ENCODE results near the gene HSD3B1.
"Not testable (repeated sequence)": the region's sequence is repeated elsewhere in the genome, so short reads cannot be mapped to it uniquely, and the experiment has no call there.

HSD3B1 gene

DNA sequence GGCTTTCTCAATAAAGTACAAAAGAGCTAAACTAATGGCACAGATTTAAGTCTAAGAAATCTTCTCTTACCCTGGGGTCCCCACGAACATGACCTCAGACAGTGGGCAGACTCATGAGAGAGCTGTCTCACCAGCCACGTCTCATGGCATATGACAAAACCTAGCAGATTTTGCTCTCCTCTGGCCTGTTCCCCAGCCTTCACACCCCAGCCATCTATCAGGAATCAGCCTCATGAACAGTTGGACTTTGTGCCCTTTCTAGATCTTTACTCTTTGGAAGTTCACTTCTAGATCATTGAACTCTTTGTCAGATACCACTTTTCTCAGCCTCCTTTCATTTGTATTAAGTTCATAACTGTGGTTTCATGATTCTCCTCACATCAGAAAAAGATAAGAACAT lies 14.2 kb upstream of the HSD3B1 start:
- no peak for DNase-seq

DNA sequence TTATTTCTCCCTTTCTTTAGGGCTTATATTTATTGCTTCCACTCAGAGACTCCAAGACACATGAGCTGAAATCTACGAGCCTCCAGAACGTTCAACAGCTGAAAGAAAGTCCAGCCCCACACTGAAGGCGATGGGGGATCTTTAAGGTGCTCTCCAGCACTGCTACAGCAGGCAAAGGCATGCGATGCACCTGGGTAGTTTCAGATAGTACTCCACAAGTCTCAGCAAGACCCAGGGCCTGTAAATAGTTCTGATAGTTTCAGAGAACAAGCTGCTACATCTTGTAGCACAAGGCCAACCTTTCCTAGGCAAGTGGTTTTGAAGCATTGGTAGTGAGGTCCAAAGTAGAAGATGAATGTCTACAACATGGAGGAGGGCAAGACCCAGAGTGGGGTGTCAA lies 2.2 kb upstream of the HSD3B1 start:
- no peak for DNase-seq

DNA sequence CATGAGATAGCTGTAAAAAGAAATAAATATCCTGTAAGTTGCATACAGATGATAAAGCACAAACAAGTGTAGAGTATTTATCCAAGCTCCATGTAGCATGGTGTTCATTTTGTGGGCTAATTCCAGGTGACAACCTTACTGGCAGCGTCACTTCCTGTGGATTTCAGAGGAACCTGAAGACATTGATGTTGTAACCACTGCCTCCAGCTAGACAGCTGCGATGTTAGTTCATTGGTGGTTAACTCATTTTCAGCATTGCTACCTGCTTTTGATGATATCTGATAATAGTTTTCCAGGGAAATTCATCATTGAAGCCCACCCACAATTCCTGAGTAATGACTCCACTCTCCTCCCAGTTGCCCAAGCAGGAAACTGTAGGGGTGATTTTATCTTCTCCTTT lies 3.0 kb downstream of the HSD3B1 start:
- no peak for DNase-seq

DNA sequence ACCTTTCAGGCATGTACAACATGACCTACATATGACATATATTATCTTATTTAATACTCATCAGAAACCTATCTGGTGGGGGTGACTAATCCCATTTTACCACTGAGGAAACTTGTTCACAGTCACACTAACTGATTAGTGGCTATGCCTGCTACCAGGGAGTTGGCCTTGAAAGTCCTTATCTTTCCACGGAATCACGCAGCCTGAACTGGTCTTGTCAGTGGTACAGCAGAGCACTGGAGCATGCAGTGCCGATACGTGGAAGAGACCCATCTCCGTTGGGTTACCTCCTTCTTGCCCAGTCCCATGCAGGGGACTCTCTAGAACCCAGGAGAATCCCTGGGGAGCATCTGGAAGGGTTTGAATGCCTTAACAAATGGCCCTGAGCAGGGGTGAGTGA lies 8.2 kb downstream of the HSD3B1 start:
- DNase-seq, result no peak

DNA sequence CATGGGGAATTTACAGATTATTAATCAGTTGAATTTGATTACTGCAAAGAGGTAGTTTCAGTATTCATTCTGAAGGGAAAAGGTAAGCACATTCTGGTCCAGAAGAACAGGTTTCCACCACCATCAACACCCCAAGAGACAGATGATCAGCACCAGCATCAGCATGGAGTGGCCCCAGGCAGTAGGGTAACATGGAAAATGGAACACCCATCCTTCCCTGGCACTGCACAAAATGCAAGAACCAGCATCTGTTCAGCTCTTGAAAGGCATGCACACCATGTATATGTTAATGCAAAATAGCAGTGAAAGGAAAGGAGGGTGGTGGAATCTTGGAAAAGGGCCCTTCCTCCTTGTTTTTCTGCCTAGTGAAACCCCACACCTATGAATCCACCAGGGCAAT lies 9.2 kb downstream of the HSD3B1 start:
- DNase-seq, result no peak

DNA sequence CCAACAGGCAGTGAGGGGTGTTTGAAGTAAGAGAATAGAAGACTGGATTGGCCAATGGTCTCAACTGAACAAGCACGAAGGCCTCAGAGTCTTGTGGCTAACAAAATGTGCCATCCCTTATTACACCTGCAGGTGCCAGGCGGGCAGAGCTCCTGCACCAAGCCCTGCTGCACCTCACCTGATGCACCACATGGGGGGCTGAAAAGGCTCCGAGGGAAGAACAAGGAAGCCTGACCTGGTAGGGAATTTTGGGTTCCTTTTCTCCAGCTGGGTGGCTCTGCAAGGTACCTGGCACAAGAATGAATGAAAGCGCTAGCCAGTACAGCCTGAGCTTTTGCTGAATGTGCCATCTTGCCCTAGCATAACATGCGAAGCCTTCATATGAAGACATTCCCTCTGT lies 9.7 kb downstream of the HSD3B1 start:
- DNase-seq, result no peak

DNA sequence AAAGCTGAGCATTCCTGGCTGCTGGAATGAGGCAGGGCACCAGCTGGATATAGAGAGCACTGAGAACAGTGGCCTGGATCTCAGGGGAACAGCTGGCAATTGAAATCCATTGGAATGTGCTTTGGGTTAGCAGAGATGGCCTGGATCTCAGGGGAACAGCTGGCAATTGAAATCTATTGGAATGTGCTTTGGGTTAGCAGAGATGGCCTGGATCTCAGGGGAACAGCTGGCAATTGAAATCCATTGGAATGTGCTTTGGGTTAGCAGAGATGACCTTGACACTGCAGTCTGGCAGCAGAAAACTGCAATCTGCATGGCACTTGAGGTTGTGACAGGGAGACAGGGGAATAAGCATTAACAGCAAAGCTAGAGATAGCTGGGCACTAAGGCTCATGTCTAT lies 10.7 kb downstream of the HSD3B1 start:
- DNase-seq, result not testable (repeated sequence)

DNA sequence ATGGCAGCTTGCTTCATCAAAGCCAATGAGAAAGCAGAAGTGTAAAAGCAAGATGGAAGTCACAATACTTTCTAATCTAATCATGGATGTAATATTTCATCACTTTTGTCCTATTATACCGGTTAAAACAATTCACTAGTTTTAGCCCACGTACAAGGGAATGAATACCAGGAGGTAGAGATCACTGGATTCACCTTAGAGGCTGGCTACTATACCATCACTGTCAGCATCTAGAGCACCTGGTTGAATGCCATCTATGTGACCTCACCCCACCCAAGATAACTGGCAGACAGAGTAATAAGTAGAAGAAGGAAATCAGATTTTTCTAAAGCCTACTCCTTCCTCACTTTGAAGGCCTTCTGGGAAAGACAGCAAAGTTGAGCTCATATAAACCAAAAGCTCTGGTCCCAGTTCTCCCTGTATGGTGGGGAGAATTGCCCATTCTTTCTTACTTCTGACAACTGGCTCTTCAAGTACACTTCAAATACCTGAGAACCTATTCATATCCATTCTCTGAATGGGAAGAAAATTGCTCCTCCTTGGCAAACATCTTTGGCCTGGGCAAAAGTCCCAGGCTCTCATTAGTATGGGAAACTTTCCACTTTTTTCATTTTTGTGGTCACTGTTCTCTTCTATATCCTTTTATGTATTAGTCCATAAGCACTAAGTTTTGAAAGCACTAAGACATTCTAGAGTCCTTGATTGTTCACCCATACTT lies 24.8 kb downstream of the HSD3B1 start:
- DNase-seq, result no peak

DNA sequence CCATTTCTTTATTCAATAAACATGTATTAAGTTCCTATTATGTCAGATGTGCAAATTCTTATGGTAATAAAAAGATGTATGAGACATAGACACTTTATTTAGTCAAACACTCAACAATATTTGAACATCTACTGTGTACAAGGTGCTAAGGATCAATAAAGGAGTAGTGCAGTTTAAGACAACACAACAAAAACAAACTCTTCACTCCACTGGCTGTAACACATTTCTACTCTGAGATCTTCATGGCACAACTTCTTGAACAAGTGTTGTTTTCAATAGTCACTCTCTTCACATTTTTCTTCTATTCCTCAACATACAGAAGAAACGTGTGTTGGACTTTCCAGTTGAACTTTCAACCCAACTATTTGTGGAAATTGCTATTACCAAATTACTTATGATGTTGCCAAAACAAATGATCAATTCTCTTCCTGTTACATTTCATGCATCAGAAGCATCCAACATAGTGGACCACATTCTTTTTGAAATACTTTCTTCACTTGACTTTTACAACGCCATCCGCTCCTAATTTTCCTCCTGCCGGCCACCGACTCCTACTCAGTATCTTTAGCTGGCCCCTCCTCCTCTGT lies 25.4 kb downstream of the HSD3B1 start:
- DNase-seq, result no peak

DNA sequence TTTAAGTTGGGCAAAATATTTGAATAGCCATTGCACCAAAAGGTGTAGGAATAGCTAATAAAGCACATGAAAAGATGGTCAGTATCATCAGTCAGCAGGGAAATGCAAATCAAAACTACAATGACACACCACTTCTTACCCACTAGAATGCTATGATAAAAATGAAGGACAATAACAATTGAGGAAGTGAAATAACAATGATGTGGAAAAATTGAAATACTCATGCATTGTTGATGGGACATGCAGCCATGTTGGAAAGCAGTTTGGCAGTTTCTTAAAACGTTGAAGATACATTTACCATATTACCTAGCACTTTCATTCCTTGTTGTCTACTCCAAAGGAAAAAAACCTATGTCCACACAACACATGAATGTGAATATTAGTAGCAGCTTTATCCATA lies 28.4 kb downstream of the HSD3B1 start:
- no peak for DNase-seq

DNA sequence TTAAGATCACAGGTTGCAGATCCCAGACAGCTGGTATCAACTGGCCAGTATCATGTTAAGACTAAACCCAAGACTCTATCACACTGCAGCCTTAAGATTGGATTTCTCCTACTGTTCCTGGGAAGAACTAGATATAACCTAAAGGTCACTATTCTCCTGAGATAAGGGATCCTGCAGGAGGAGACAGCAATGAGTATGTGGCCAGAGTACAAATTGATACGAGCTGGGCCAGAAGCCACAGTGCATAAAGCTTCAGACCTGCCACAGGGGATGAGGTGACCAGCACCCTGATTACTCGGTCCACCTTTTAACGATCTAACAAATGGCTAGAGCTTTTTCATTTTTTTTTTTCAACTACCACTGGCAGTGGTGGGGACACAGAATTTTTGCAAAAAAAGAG lies 31.0 kb downstream of the HSD3B1 start:
- no peak for DNase-seq

DNA sequence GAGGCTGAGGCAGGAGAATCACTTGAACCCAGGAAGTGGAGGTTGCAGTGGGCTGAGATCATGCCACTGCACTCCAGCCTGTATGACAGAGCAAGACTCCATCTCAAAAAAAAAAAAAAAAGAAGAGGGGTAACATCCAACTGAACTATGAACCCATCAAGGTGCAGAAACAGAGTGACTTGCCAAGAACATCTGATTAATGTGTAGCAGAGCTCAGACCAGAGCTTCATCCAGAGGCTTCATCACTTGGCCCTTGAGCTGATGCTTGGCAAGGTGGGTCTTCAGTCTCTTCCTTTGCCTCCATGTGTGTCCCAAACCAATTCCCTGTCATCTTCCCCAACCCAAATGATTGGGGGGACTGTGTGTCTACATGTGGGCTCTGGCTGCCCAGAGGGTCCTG lies 32.6 kb downstream of the HSD3B1 start:
- no peak for DNase-seq

DNA sequence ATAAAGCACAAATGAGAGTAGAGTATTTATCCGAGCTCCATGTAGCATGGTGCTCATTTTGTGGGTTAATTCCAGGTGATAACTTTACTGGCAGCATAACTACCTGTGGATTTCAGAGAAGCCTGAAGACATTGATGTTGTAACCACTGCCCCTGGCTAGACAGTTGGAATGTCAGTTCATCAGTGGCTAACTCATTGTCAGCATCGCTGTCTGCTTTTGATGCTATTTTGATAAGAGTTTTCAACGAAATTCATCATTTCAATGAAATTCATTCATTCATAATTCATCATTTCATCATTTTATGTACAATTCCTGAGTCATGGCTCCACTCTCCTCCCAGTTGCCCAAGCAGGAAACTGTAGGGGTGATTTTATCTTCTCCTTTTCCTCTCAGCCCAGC lies 34.4 kb downstream of the HSD3B1 start:
- DNase-seq, result no peak

DNA sequence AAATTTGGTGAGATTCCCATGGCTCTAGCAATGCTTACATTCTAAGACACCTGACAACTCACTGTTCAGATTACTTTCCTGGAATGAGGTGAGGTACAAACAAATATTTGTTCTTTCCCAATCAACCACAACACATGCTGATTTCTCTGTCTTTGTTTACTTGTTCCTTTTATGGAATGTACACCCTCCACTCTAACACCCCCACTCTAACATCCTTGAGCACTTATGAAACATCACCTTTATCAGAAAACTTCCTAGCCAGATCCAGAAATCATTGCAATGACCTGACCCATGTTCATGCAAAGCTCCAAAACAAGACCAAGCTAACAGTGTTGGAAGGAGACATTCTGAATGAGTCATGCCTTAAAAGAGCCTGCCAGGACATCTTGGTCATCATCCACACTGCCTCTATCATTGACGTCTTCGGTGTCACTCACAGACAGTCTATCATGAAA lies 35.5 kb downstream of the HSD3B1 start:
- no peak for DNase-seq

DNA sequence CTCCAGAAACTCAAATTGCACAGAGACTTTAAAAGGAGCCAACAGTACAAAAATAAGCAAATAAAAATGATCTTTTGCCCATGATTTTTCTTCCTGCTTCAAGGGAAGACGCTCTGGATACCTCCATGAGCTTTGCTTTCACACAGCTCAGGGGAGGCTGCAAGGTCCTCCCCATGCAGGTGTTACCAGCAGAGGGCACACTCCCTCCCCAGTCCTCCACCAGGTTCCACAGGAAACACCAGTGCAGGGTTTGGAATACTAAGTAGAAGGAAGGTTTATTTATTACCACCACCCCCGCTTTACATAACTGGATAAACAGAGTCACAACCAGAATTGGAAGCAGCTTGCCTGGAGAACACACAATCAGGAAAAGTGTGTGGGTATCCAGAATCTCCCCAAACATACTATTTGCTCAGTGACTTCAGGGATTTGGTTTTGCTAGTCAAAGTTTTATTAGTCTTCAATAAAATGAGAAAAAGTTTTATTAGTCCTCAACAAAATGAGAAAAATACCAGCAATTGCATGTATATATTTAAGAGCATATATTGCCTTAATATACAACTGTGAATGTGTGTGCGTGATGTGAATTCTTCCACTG lies 37.3 kb downstream of the HSD3B1 start:
- no peak for DNase-seq

DNA sequence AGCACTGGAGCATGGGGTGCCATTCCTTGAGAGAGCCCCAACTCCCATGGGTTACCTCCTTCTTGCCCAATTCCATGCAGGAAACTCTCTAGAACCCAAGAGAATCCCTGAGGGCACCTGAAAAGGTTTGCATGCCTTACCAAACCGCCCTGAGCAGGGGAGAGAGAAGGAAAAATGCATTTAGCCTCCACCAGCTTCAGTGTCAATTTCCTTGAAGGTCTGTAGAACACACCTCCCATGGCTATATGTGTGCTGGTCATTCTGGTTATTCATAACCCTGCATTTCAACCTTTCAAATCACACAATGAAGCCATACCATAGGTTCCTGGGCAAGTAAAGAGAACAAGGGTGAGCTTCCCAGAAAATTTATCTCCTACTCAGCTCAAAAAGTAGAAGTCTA lies 39.6 kb downstream of the HSD3B1 start:
- no peak for DNase-seq

DNA sequence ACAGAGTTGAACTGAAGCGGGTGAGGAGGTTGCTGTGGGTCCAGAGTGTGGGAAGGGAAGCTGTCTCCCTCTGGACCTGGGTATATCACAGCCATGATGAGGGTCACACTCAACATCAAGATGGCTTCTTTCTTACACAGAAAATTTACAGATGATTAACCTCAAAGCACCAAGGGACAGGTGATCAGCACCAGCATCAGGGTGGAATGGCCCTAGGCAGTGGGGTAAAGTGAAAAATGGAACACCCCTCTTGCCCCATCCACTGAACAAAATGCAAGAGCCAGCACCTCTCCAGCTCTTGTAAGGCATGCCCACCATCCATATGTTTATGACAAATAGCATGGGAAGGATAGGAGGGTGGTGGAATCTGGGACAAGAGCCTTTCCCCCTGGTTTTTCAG lies 40.3 kb downstream of the HSD3B1 start:
- no peak for DNase-seq

DNA sequence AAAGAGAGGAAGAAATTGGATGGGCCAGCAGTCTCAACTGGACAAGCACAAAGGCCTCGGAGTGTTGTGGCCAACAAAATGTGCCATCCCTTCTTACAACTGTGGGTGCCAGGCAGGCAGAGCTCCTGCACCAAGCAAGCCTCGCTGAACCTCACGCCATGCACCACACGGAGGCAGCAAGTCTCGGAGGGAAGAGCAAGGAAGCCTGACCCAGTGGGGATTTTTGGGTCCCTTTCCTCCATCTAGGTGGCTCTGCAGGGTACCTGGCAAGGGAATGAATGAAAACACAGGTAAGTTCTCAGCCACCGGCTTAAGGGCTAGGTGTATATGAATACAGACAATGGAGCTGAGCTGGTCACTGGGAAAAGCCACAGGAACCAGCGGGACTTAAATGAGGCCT lies 40.8 kb downstream of the HSD3B1 start:
- no peak for DNase-seq

DNA sequence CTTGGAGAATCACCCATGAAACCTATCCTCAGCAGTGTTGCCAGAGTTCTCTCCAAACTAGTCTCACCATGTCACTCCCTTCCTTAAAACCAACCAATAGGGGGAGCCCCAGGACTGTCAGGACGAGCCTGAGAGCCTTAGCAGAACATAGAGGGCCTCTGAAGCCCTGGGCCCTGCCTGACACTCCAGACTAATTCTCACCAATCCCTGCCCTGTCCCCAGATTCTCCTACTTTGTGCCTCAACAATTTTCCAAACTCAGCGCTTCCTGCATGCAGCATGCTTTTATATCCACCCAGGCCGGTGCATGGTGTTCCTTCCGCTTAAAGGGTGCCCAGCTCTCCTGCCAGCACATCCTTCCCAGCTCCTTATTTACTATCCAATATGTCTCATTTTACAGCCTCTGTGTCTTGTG lies 42.7 kb downstream of the HSD3B1 start:
- DNase-seq, result peak; percentile 51

DNA sequence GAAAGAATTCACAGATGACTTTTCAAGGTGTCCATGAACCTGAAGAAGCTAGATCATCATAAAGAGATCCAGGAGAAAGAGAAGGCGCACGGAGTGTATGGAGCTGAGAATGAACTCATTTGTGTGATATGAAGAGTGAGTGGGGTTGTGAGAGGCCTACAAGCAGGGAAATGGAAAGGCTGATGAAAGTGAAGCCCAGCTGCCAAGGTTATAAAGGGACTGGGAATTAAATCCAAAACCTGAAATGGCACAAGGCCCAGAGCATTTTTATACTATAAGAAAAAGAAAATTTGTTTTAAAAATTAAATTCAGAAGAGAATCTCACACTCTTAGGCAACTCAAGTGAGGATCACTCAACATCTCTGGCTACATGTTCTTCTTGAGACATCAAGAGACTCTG lies 43.4 kb downstream of the HSD3B1 start:
- DNase-seq, result no peak

DNA sequence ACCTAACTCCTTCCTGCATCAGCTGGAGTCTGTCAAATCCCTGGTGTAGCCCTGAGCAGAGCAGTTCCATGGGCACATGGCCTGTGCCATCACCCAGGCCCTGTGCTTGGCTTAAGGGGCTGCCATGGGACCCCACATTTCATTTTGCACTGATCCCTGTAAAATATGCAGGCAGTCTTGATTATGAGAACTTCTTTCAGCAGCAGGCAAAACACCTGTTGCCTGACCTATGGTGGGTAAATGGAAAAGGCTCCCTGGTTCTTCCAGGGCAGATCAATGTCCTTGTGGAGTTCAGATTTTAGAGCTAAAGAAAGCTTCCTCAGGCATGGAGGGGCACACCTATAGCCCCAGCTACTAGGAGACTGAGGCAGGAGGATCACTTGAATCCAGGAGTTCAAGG lies 44.2 kb downstream of the HSD3B1 start:
- DNase-seq, result no peak

DNA sequence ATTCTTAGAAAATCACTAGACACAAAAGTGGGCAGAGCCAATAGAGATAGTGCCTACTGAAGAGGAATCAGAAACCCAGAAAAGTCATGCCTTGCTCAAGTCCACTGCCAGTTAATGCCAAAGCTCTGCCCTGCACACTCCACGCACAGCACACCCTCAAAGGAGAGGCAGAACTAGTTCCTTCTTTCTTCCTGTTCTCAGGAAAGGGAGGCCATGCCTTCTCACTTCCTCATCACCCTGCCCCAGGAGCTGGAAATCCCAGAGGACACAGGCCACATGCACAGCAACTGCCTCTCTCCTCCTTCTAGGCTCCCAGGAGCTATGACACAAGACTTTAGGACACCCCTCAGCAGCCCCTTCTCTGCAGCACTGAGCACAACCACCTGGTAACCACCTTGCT lies 45.6 kb downstream of the HSD3B1 start:
- DNase-seq, result not testable (repeated sequence)

DNA sequence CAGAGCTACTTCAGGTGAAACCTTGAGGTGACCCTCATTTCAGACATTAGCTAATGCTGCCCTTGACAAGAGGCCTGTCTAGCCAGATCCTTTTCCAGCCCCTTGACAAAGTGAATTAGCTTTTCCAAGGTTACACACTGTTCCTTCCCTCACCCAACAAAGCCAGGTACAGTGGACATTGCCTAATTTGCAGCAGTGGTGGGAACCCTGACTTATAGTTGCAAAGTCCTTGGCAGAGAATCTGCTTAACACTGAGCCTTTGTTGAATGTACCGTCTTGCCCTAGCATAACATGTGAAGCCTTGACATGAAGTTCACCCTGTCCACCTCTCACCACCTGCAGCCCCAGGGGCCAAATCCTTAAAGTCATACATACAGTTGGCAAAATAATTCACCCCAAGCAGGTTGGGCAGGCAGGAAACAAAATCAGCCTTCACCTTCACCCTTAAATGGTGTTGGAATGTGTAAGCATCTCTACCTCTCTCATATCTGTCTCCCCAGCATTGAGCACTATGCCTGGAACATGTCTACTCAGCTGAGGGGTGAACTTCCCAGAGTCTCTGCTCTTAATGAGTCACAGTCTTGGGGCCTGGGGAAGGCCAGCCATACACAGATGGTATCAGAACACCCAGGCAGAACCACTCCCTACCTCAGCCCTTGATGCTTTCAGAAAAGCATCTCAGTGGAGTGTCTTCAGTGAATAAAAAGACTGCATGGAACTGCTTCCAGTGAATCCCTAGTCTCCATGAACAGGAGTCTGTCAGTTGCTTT lies 46.5 kb downstream of the HSD3B1 start:
- not testable (repeated sequence) for DNase-seq

DNA sequence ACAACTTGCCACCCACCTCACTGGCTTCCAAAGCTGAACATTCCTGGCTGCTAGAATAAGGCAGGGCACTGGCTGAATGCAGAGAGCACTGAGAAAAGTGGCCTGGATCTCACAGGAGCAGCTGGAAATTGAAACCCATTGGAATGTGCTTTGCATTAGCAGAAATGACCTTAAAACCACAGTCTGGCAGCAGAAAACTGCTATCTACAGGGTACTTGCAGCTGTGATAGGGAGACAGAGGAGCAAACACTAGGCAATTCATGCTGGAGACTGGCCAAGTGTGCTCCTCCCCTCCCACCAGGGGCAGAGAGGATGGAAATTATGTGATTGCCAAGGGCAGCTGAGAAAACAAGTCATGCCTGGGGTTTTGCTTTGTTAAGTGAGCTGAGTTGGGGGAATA lies 47.2 kb downstream of the HSD3B1 start:
- DNase-seq, result no peak

All from activated CD8-positive, alpha-beta memory T cell treated with anti-CD3 and anti-CD28 coated beads, Interleukin-2, amount 50 U/mL, for 48 hours (primary cell).